T-helper 17 cell (primary cell): ENCODE results near the gene SPANXB1. TPM values are rescaled to one million over a fixed set of nuclear protein-coding genes. Genes with fewer than 3 reads are reported as not detected.
"Not testable (repeated sequence)": the region's sequence is repeated elsewhere in the genome, so short reads cannot be mapped to it uniquely, and the experiment has no call there.

Experiments used
- ATAC-seq: fragments of 150-1000 bp; cut with Tn5 transposase; 2 replicates; pipeline ENCODE4 v1.10.0; 2021; ENCODE audit warnings: mild to moderate bottlenecking, moderate library complexity
- DNase-seq, 3 donors: peaks; one replicate each; pipeline versions ENCODE4 v3.0.0 to v3.0.0-alpha.2; 2020 to 2021
- H3K9me3 ChIP-seq: one replicate; pipeline ENCODE4 v1.7.0; 2013; ENCODE audit warnings: low read length, mild to moderate bottlenecking; ENCODE audit not compliant: control insufficient read depth, poor library complexity, severe bottlenecking
- H3K27ac Mint-ChIP-seq: one replicate; pipeline ENCODE4 v1.8.0; 2022; ENCODE audit warnings: mild to moderate bottlenecking, moderate library complexity, mixed read lengths
- H3K27me3 Mint-ChIP-seq: one replicate; pipeline ENCODE4 v1.8.0; 2022; ENCODE audit warnings: mixed read lengths
- H3K36me3 Mint-ChIP-seq: one replicate; pipeline ENCODE4 v1.8.0; 2022; ENCODE audit warnings: low read depth, mixed read lengths
- H3K4me1 Mint-ChIP-seq: one replicate; pipeline ENCODE4 v1.8.0; 2022; ENCODE audit warnings: mild to moderate bottlenecking, mixed read lengths
- H3K4me3 Mint-ChIP-seq: one replicate; pipeline ENCODE4 v1.8.0; 2022; ENCODE audit warnings: mild to moderate bottlenecking, moderate library complexity, mixed read lengths
- total RNA-seq, 4 donors: library from RNA in 2 of 4; stranded (reverse) in 2 of 4; gene quantifications; one replicate each; pipeline ENCODE4 v1.2.3 and lab custom pipeline; 2022 to 2026

The SPANXB1 gene
- not detected for total RNA-seq
- 0 reads per million in 2 donors for total RNA-seq (lab: John Stamatoyannopoulos, UW)

- DNase-seq, H3K9me3 ChIP-seq, H3K27ac Mint-ChIP-seq, H3K27me3 Mint-ChIP-seq, H3K4me1 Mint-ChIP-seq, H3K4me3 Mint-ChIP-seq, H3K36me3 Mint-ChIP-seq, ATAC-seq: not testable (repeated sequence)
Observed at GRCh38 chrX:141002568-141002967, at the start of gene SPANXB1. TSS of gene SPANXB1 (plus strand) at chrX:141002594. CDS start at chrX:141002694, 100 bp downstream.

- no peak overlapping the region for H3K27ac Mint-ChIP-seq
- ATAC-seq (no peak), DNase-seq (no peak)
- no peaks in the 10 kb centered on the region for H3K9me3 ChIP-seq
- no peaks in the 10 kb centered on the region for H3K4me1 Mint-ChIP-seq
- H3K4me3 Mint-ChIP-seq: no peak overlapping the region
- H3K27me3 Mint-ChIP-seq: no peaks in the 10 kb centered on the region
- H3K36me3 Mint-ChIP-seq: no peaks in the 10 kb centered on the region
Observed at GRCh38 chrX:140967036-140967435, 35.4 kb upstream of the SPANXB1 start.

- Mint-ChIP-seq H3K36me3 (no peaks in the 10 kb centered on the region), H3K4me1 (no peaks in the 10 kb centered on the region), H3K27me3 (no peaks in the 10 kb centered on the region), H3K27ac (no peak overlapping the region), H3K4me3 (no peak overlapping the region)
- ATAC-seq (no peak), DNase-seq (no peak)
- no peaks in the 10 kb centered on the region for H3K9me3 ChIP-seq
Observed at GRCh38 chrX:140971099-140971795, 31.1 kb upstream of the SPANXB1 start.

- H3K9me3 ChIP-seq: no peaks in the 10 kb centered on the region
- no peak overlapping the region for H3K27ac Mint-ChIP-seq
- H3K27me3 Mint-ChIP-seq: no peaks in the 10 kb centered on the region
- no peaks in the 10 kb centered on the region for H3K36me3 Mint-ChIP-seq
- ATAC-seq (no peak), DNase-seq (no peak)
- no peaks in the 10 kb centered on the region for H3K4me1 Mint-ChIP-seq
- no peak overlapping the region for H3K4me3 Mint-ChIP-seq
Observed at GRCh38 chrX:140975472-140975871, 26.9 kb upstream of the SPANXB1 start.

- Mint-ChIP-seq H3K36me3 (no peaks in the 10 kb centered on the region), H3K4me1 (no peaks in the 10 kb centered on the region), H3K27me3 (no peaks in the 10 kb centered on the region), H3K4me3 (no peak overlapping the region), H3K27ac (no peak overlapping the region)
- no peak for ATAC-seq
- no peaks in the 10 kb centered on the region for H3K9me3 ChIP-seq
- no peak for DNase-seq
Observed at GRCh38 chrX:140980271-140980670, 22.1 kb upstream of the SPANXB1 start.

GRCh38 chrX:140983730-140984129, 18.7 kb upstream of the SPANXB1 start:
- Mint-ChIP-seq H3K27me3 (no peaks in the 10 kb centered on the region), H3K4me1 (no peaks in the 10 kb centered on the region), H3K27ac (no peak overlapping the region), H3K4me3 (no peak overlapping the region), H3K36me3 (no peaks in the 10 kb centered on the region)
- no peaks in the 10 kb centered on the region for H3K9me3 ChIP-seq
- ATAC-seq: no peak
- DNase-seq: no peak

GRCh38 chrX:141005243-141005642, 2.8 kb downstream of the SPANXB1 start:
- not testable (repeated sequence) for H3K27ac Mint-ChIP-seq, DNase-seq, ATAC-seq, H3K27me3 Mint-ChIP-seq, H3K4me1 Mint-ChIP-seq, H3K36me3 Mint-ChIP-seq, H3K9me3 ChIP-seq, H3K4me3 Mint-ChIP-seq

GRCh38 chrX:141044246-141044645, 41.9 kb downstream of the SPANXB1 start:
- DNase-seq, H3K4me1 Mint-ChIP-seq, ATAC-seq, H3K27ac Mint-ChIP-seq, H3K9me3 ChIP-seq, H3K36me3 Mint-ChIP-seq, H3K4me3 Mint-ChIP-seq, H3K27me3 Mint-ChIP-seq: not testable (repeated sequence)

- not testable (repeated sequence) for H3K27me3 Mint-ChIP-seq, H3K36me3 Mint-ChIP-seq, ATAC-seq, H3K27ac Mint-ChIP-seq, H3K9me3 ChIP-seq, H3K4me3 Mint-ChIP-seq, H3K4me1 Mint-ChIP-seq, DNase-seq
Observed at GRCh38 chrX:141049878-141050277, 47.5 kb downstream of the SPANXB1 start.

GRCh38 chrX:141052098-141052497, 49.7 kb downstream of the SPANXB1 start:
- not testable (repeated sequence) for H3K4me1 Mint-ChIP-seq, ATAC-seq, H3K4me3 Mint-ChIP-seq, H3K27me3 Mint-ChIP-seq, H3K36me3 Mint-ChIP-seq, DNase-seq, H3K27ac Mint-ChIP-seq, H3K9me3 ChIP-seq

Other genes with a start within 250 kb of the SPANXB1 start
- 10 to 100 TPM; 14.9 to 17.5 TPM for gene LDOC1, start 174.5 kb downstream of the SPANXB1 start, total RNA-seq
- not detected for gene SPANXC, start 239.9 kb downstream of the SPANXB1 start, total RNA-seq